Right kidney (tissue), 1 donor: Measurements from ENCODE around the gene MBNL3.
"Not testable (repeated sequence)": the region's sequence is repeated elsewhere in the genome, so short reads cannot be mapped to it uniquely, and the experiment has no call there.

Source experiments
- DNase-seq: peaks from one replicate; pipeline ENCODE4 v3.0.0-alpha.2; 2016

Gene MBNL3

GRCh38 chrX:132369617-132370326 lies 119.1 kb downstream of the MBNL3 start:
- DNase-seq = no peak

- no peak for DNase-seq
Observed at GRCh38 chrX:132367984-132368383, 120.9 kb downstream of the MBNL3 start.

- DNase-seq = no peak
Observed at GRCh38 chrX:132367314-132367713, 121.5 kb downstream of the MBNL3 start.

- no peak for DNase-seq
Observed at GRCh38 chrX:132365490-132365889, 123.3 kb downstream of the MBNL3 start.

GRCh38 chrX:132364313-132364712 lies 124.5 kb downstream of the MBNL3 start:
- DNase-seq = no peak

- DNase-seq = no peak
Observed at GRCh38 chrX:132353430-132353829, 135.4 kb downstream of the MBNL3 start.

- DNase-seq = no peak
Observed at GRCh38 chrX:132336172-132336571, 152.7 kb downstream of the MBNL3 start.

GRCh38 chrX:132333351-132333750 lies 155.5 kb downstream of the MBNL3 start:
- no peak for DNase-seq

GRCh38 chrX:132331532-132331931 lies 157.3 kb downstream of the MBNL3 start:
- DNase-seq = no peak

- no peak for DNase-seq
Observed at GRCh38 chrX:132331000-132331399, 157.8 kb downstream of the MBNL3 start.

GRCh38 chrX:132330156-132330729 lies 158.6 kb downstream of the MBNL3 start:
- no peak for DNase-seq

- DNase-seq = not testable (repeated sequence)
Observed at GRCh38 chrX:132326960-132327359, 161.9 kb downstream of the MBNL3 start.
